Breast epithelium (tissue), 4 donors: Measurements from ENCODE around the gene ALG1L2. TPM values are rescaled to one million over a fixed set of nuclear protein-coding genes. Genes with fewer than 3 reads are reported as not detected.
"Not testable (repeated sequence)": the region's sequence is repeated elsewhere in the genome, so short reads cannot be mapped to it uniquely, and the experiment has no call there.

Experiments
- DNase-seq, 2 donors: peaks; one replicate each; pipeline ENCODE4 v3.0.0-alpha.2; 2019; ENCODE audit warnings: low spot score in 2 of 2
- H3K27ac ChIP-seq, 2 donors: fragments of 200-600 bp; sonication (generic) in 1 of 2; one replicate each; pipeline ENCODE4 v1.5.1; 2016 to 2019; ENCODE audit warnings: mild to moderate bottlenecking in 1 of 2
- H3K27me3 ChIP-seq, 2 donors: fragments of 200-600 bp; sonication (generic) in 1 of 2; one replicate each; pipeline versions ENCODE4 v1.5.1 to v1.6.0; 2017 to 2019; ENCODE audit warnings: control low read depth in 1 of 2, mild to moderate bottlenecking in 1 of 2
- H3K36me3 ChIP-seq: fragments of 200-600 bp; one replicate; pipeline ENCODE4 v1.5.1; 2019
- H3K4me1 ChIP-seq, 2 donors: fragments of 200-600 bp; sonication (generic); one replicate each; pipeline ENCODE4 v1.5.1; 2016 to 2019; ENCODE audit warnings: control low read depth in 1 of 2
- H3K4me3 ChIP-seq, 3 donors: fragments of 200-600 bp; sonication (generic); 1 replicate in 2 of 3; 2 replicates in 1 of 3; pipeline ENCODE4 v1.5.1; 2016 to 2019; ENCODE audit warnings: mild to moderate bottlenecking in 3 of 3, moderate library complexity in 2 of 3
- H3K9me3 ChIP-seq, 2 donors: fragments of 200-600 bp; sonication (generic) in 1 of 2; one replicate each; pipeline ENCODE4 v1.5.1; 2016 to 2019; ENCODE audit warnings: control low read depth in 1 of 2
- POLR2A ChIP-seq: fragments of 450-650 bp; IDR thresholded peaks from one replicate; pipeline ENCODE4 v1.6.1; 2016; ENCODE audit warnings: antibody characterized with exemption, mild to moderate bottlenecking, moderate library complexity
- POLR2AphosphoS5 ChIP-seq, 3 donors: sonication (generic); formaldehyde crosslinking; IDR thresholded peaks; one replicate each; pipeline ENCODE4 v1.6.1; 2017; ENCODE audit warnings: antibody characterized with exemption in 3 of 3
- intact Hi-C: fragments of 100-400 bp; cut with DNase I; formaldehyde crosslinking; loops from one replicate; pipeline ENCODE4 v1.15.1; 2023; ENCODE audit warnings: low total_unique reads
- total RNA-seq, 3 donors: library from RNA; depleted of rRNA; stranded (reverse); fragments of >200 nt; gene quantifications; one replicate each; pipeline ENCODE4 v1.1.0, GENCODE V29; 2016
- TF ChIP-seq, protein P1 (sequence below), 3 donors: fragments of 450-650 bp; IDR thresholded peaks; one replicate each; pipeline ENCODE4 v1.5.1; 2016 to 2017; ENCODE audit warnings: antibody characterized with exemption in 3 of 3, mild to moderate bottlenecking in 3 of 3, moderate library complexity in 3 of 3

Gene ALG1L2
- total RNA-seq, 3 donors from 2014 or later: 1.3 TPM; not detected in 2

DNA sequence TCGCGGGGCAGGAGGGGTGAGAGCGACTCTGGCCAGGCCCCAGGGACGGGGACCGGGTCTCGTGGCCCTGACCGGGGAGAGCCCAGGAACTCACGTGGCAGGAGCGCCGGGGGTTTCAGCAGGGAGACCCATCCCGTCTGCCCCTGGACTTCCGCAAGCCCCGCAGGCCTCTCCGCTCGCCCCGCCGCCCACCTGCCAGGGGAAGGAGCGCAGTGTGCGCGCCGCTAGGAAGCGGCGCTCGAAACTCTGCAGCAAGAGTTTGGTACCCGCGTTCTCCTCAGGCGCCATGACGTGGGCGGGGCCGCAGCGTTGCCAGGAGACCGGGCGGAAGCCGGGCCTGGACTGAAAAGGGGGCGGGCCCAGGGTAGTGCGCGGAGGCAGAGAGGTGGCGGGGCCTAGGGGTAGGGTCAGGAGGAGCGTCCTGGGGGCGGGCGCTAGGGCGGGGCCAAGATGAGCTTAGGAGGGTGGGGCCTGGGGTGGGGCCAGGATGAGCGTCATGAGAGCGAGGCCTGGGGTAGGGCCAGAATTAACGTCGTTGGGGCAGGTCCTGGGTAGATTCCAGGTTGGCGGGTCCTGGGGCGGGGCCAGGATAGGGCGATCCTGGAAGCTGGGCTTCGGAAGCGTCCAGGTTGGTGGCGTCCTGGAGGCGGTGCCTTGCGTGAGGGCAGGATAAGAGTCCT is 29.7 kb downstream of the ALG1L2 start:
- no peaks in the 10 kb centered on the region for H3K27me3 ChIP-seq
- TF ChIP-seq POLR2A (no peak), POLR2AphosphoS5 (IDR thresholded peaks at IDR 0.05) (no peak)
- TF ChIP-seq, protein P1, sequence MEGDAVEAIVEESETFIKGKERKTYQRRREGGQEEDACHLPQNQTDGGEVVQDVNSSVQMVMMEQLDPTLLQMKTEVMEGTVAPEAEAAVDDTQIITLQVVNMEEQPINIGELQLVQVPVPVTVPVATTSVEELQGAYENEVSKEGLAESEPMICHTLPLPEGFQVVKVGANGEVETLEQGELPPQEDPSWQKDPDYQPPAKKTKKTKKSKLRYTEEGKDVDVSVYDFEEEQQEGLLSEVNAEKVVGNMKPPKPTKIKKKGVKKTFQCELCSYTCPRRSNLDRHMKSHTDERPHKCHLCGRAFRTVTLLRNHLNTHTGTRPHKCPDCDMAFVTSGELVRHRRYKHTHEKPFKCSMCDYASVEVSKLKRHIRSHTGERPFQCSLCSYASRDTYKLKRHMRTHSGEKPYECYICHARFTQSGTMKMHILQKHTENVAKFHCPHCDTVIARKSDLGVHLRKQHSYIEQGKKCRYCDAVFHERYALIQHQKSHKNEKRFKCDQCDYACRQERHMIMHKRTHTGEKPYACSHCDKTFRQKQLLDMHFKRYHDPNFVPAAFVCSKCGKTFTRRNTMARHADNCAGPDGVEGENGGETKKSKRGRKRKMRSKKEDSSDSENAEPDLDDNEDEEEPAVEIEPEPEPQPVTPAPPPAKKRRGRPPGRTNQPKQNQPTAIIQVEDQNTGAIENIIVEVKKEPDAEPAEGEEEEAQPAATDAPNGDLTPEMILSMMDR (IDR thresholded peaks at IDR 0.05): no peak
- H3K27ac ChIP-seq: peak overlapping the region; percentile 86 to 90
- intact Hi-C loops: no loop called here
- H3K4me1 ChIP-seq: no peaks in the 10 kb centered on the region
- H3K4me3 ChIP-seq: peak overlapping the region; percentile 51 to 82 (median 80)
- H3K9me3 ChIP-seq: no peaks in the 10 kb centered on the region
- DNase-seq: peak; percentile 98 to 99
- H3K36me3 ChIP-seq: no peaks in the 10 kb centered on the region

GRCh38 chr3:130111865-130112747 is 30.5 kb downstream of the ALG1L2 start:
- H3K4me1 ChIP-seq, H3K27me3 ChIP-seq, intact Hi-C loops, H3K9me3 ChIP-seq, H3K36me3 ChIP-seq: not testable (repeated sequence)
- H3K27ac ChIP-seq: peak overlapping the region; percentile 86 to 90
- H3K4me3 ChIP-seq: peak overlapping the region; percentile 51 to 82 (median 80)
- DNase-seq: peak; percentile 99 to 100
- peak; percentile 30 for TF ChIP-seq POLR2A

- H3K4me1 ChIP-seq, H3K36me3 ChIP-seq, H3K27me3 ChIP-seq, intact Hi-C loops, DNase-seq, H3K9me3 ChIP-seq: not testable (repeated sequence)
- Histone ChIP-seq H3K4me3 (peak overlapping the region; percentile 46 to 82 (median 76)), H3K27ac (peak overlapping the region; percentile 86 to 90)
These were observed 31.1 kb downstream of the ALG1L2 start for GRCh38 chr3:130112748-130113073.

DNA sequence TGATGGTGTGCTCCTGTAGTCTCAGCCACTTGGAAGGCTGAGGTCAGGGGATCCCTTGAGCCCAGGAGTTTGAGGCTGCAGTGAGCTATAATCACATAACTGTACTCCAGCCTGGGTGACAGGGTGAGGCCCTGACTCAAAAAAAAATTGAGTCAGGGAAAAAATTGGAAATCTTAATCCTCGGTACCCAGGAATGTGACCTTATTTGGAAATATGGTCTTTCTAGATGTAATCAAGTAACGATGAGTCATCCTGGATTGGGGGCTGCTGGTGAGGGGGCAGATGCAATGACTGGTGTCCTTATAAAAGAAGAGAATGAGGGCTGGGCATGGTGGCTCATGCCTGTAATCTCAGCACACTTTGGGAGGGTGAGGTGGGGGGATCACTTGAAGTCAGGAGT is 33.8 kb downstream of the ALG1L2 start:
- H3K27ac ChIP-seq, H3K36me3 ChIP-seq, H3K9me3 ChIP-seq, H3K4me3 ChIP-seq, DNase-seq, intact Hi-C loops, H3K4me1 ChIP-seq, H3K27me3 ChIP-seq: not testable (repeated sequence)

DNA sequence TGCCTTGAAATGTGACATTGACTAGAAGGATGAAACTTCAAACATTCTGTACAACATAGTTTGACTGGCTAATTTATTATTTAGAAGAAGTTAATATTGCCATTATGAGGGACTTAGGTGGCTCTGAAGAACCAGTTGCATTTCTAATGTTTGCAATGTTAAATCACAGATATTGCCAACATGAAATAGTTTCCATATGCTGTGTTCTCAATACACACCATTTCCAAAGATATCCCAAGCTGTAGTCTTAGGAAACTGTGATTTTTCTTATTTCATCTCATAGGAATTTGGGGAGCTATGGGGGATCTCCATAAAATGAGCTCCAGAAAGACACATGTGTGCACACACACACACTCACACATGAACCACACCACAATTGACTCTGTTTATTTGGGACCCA is 36.3 kb downstream of the ALG1L2 start:
- no peaks in the 10 kb centered on the region for H3K27me3 ChIP-seq
- no peak for TF ChIP-seq POLR2AphosphoS5 (IDR thresholded peaks at IDR 0.05)
- TF ChIP-seq, protein P1 (IDR thresholded peaks at IDR 0.05): no peak
- TF ChIP-seq POLR2A: no peak
- DNase-seq: no peak
- intact Hi-C loops: no loop called here
- no peaks in the 10 kb centered on the region for H3K9me3 ChIP-seq
- no peak overlapping the region for H3K27ac ChIP-seq
- H3K36me3 ChIP-seq: no peaks in the 10 kb centered on the region
- no peak overlapping the region for H3K4me3 ChIP-seq
- no peaks in the 10 kb centered on the region for H3K4me1 ChIP-seq

- DNase-seq, intact Hi-C loops: not testable (repeated sequence)
These were observed 38.2 kb downstream of the ALG1L2 start for GRCh38 chr3:130119824-130120223.

GRCh38 chr3:130120291-130120690 is 38.7 kb downstream of the ALG1L2 start:
- H3K4me3 ChIP-seq, intact Hi-C loops, DNase-seq, H3K36me3 ChIP-seq, H3K9me3 ChIP-seq, H3K27me3 ChIP-seq, H3K4me1 ChIP-seq, H3K27ac ChIP-seq: not testable (repeated sequence)

More at GRCh38 chr3:130119824-130120223, 38.2 kb downstream of the ALG1L2 start:
- not testable (repeated sequence) for H3K36me3 ChIP-seq, H3K4me3 ChIP-seq, H3K4me1 ChIP-seq, H3K27me3 ChIP-seq, H3K27ac ChIP-seq, H3K9me3 ChIP-seq

GRCh38 chr3:130122891-130123775 is 41.5 kb downstream of the ALG1L2 start:
- H3K27ac ChIP-seq: peak overlapping the region in 1 of 2 donors; percentile 32
- H3K4me1 ChIP-seq, H3K36me3 ChIP-seq, DNase-seq, H3K27me3 ChIP-seq, H3K9me3 ChIP-seq, intact Hi-C loops, H3K4me3 ChIP-seq: not testable (repeated sequence)

DNA sequence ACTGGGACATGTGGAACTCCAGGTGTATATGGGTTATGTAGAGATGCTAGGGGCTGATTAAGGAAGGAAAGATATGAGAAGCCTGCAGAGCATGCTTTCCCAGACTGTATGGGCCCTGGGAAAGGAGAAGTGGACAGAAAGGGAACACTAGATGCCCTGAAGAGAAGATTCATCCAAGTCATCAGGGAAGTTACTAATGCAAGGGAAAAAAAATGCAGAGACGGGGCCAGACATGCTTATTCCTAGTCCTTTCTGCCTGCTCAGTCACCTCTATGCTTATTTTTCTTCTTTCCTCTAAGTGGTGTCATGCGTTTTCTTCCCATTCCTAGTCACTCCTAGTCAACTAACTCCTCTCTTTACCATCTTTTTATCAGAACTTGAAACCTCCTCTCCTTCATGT is 43.8 kb downstream of the ALG1L2 start:
- H3K4me1 ChIP-seq, DNase-seq, intact Hi-C loops, H3K36me3 ChIP-seq, H3K27ac ChIP-seq, H3K9me3 ChIP-seq, H3K4me3 ChIP-seq, H3K27me3 ChIP-seq: not testable (repeated sequence)

GRCh38 chr3:130136337-130136736 is 54.7 kb downstream of the ALG1L2 start:
- H3K9me3 ChIP-seq, DNase-seq, H3K27me3 ChIP-seq, H3K4me1 ChIP-seq, H3K36me3 ChIP-seq, H3K27ac ChIP-seq, H3K4me3 ChIP-seq, intact Hi-C loops: not testable (repeated sequence)
